ENCODE results near the gene TRIO.

- no peak for TF ChIP-seq ZNF777 (tag by site-specific recombination; IDR thresholded peaks at IDR 0.05; ENCODE audit: borderline replicate concordance)
- TF ChIP-seq, protein P1, sequence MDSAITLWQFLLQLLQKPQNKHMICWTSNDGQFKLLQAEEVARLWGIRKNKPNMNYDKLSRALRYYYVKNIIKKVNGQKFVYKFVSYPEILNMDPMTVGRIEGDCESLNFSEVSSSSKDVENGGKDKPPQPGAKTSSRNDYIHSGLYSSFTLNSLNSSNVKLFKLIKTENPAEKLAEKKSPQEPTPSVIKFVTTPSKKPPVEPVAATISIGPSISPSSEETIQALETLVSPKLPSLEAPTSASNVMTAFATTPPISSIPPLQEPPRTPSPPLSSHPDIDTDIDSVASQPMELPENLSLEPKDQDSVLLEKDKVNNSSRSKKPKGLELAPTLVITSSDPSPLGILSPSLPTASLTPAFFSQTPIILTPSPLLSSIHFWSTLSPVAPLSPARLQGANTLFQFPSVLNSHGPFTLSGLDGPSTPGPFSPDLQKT (IDR thresholded peaks at IDR 0.05; ENCODE audit: borderline replicate concordance, low read depth, low read length) = no peak
- TF ChIP-seq ZNF140 (tag by site-specific recombination; IDR thresholded peaks at IDR 0.05) = no peak
- no peak for TF ChIP-seq ZNF10 (tag by site-specific recombination; IDR thresholded peaks at IDR 0.05)
- no peak for TF ChIP-seq ZNF132 (tag by site-specific recombination; IDR thresholded peaks at IDR 0.05; ENCODE audit: borderline replicate concordance)
- TF ChIP-seq, protein P2, sequence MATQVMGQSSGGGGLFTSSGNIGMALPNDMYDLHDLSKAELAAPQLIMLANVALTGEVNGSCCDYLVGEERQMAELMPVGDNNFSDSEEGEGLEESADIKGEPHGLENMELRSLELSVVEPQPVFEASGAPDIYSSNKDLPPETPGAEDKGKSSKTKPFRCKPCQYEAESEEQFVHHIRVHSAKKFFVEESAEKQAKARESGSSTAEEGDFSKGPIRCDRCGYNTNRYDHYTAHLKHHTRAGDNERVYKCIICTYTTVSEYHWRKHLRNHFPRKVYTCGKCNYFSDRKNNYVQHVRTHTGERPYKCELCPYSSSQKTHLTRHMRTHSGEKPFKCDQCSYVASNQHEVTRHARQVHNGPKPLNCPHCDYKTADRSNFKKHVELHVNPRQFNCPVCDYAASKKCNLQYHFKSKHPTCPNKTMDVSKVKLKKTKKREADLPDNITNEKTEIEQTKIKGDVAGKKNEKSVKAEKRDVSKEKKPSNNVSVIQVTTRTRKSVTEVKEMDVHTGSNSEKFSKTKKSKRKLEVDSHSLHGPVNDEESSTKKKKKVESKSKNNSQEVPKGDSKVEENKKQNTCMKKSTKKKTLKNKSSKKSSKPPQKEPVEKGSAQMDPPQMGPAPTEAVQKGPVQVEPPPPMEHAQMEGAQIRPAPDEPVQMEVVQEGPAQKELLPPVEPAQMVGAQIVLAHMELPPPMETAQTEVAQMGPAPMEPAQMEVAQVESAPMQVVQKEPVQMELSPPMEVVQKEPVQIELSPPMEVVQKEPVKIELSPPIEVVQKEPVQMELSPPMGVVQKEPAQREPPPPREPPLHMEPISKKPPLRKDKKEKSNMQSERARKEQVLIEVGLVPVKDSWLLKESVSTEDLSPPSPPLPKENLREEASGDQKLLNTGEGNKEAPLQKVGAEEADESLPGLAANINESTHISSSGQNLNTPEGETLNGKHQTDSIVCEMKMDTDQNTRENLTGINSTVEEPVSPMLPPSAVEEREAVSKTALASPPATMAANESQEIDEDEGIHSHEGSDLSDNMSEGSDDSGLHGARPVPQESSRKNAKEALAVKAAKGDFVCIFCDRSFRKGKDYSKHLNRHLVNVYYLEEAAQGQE (tag by site-specific recombination; IDR thresholded peaks at IDR 0.05) = no peak
- TF ChIP-seq ZNF274 (IDR thresholded peaks at IDR 0.05; ENCODE audit: low read length) = no peak
- TF ChIP-seq ZNF274 (tag by site-specific recombination; IDR thresholded peaks at IDR 0.05; ENCODE audit: borderline replicate concordance) = no peak
- no peak for TF ChIP-seq ZFHX2 (tag by site-specific recombination; conservative IDR thresholded peaks at IDR 0.05)
- TF ChIP-seq ZNF792 (tag by site-specific recombination; IDR thresholded peaks at IDR 0.05) = no peak
- no peak for TF ChIP-seq PBX3 (CRISPR knock-in tag; IDR thresholded peaks at IDR 0.05)
- TF ChIP-seq, protein P3, sequence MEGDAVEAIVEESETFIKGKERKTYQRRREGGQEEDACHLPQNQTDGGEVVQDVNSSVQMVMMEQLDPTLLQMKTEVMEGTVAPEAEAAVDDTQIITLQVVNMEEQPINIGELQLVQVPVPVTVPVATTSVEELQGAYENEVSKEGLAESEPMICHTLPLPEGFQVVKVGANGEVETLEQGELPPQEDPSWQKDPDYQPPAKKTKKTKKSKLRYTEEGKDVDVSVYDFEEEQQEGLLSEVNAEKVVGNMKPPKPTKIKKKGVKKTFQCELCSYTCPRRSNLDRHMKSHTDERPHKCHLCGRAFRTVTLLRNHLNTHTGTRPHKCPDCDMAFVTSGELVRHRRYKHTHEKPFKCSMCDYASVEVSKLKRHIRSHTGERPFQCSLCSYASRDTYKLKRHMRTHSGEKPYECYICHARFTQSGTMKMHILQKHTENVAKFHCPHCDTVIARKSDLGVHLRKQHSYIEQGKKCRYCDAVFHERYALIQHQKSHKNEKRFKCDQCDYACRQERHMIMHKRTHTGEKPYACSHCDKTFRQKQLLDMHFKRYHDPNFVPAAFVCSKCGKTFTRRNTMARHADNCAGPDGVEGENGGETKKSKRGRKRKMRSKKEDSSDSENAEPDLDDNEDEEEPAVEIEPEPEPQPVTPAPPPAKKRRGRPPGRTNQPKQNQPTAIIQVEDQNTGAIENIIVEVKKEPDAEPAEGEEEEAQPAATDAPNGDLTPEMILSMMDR (tag by site-specific recombination; IDR thresholded peaks at IDR 0.05) = no peak
- no peak for TF ChIP-seq HOXA7 (CRISPR knock-in tag; IDR thresholded peaks at IDR 0.05; ENCODE audit: borderline replicate concordance)
These were observed 224.2 kb downstream of the TRIO start for GRCh38 chr5:14367364-14367763.
